GM19452 (cell line): Measurements from ENCODE around the gene MEF2A.
A peak's percentile ranks its signal among the peaks of the same experiment; 100 is the strongest.

ENCODE experiments used
- ATAC-seq: cut with Tn5 transposase; IDR thresholded peaks from one replicate; pipeline ENCODE4 v1.9.1; 2021; ENCODE audit not compliant: unreplicated experiment

MEF2A gene

DNA sequence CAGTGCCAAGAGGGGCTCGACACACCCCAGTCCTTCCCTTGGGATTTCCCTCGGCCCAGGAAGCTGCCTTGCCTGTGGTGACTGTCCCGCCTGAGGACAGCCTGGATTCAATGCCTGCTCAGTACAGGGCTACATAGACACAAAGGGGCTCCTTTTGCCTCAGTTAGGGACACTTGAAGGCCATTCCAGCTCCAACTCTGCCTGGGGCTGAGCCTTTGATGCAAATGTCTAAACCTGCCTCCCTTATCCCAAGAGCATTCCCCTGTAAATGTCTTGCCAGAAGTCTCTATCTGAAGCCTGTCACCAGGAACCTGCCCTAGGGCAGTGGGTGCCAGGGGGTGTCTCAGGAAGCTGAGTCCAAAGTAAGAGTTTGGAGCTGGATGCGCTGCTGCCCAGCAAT is 186.8 kb downstream of the MEF2A start:
- no peak for ATAC-seq

DNA sequence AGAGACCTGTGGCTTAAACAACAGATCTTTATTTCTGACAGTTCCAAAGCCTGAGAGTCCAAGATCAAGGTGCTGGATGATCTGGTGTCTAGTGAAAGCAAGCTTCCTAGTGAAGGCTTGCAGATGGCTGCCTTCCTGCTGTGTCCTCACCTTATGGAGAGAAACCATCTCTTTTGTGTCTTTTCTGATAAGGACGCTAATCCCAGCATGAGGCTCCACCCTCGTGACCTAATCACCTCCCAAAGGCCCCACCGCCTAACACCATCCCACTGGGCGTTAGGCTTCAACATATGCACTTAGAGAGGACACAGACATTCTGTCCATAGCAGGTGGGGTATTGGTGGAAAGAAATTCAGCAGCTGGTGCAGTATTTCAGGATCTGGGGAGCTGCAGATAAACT is 187.3 kb downstream of the MEF2A start:
- ATAC-seq, result no peak

DNA sequence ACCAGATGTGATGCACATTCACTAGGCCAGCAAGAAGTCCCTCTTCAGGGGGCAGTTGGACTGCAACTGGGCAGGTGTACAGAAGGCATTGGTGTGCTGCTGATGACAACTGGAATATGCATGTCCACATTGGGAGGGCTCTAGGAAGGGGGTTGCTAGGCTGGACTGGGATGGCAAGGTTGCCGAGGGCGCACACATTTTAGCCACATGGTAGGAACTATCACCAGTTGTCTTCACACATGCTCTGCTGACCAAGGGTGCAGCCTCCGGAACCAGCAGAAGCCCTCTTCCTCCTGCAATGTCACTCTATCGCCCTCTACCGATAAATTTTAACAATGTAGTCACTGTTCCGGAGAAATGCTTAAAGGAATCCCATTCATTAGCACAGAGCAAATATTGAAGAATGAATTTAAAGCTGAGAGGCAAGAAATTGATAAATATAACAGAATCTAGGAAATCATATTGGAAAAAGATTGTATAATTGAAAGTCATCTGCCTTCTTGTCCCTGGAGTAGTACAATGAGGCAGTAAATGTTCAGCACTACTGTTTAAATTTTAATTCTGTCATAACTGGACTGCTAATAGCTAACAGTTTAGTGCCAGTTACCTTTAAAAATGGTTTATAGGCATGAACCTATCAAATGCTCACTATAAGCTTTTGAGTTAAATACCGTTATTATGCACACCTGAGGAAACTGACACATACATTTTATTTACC is 190.1 kb downstream of the MEF2A start:
- ATAC-seq, result peak; percentile 95

DNA sequence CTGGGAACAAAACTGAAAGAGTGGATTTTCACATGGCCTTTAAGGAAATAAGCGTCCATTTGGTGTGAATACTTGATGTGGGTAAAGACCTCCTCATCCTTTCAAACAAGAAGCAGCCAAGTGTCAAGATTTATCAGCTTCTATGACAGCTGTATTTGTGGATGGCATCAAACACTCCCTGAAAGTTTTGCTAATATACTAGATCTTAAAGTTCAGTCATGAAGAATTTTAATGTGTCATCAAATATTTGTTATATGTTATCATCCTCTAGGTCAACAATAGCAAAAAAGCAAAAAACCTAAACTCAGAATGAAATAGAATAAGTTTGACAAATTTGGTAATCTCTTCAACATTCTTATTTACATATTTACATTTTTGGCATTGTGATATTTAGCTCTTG is 196.5 kb downstream of the MEF2A start:
- no peak for ATAC-seq

GRCh38 chr15:99763827-99764226 is 198.0 kb downstream of the MEF2A start:
- ATAC-seq, result no peak

DNA sequence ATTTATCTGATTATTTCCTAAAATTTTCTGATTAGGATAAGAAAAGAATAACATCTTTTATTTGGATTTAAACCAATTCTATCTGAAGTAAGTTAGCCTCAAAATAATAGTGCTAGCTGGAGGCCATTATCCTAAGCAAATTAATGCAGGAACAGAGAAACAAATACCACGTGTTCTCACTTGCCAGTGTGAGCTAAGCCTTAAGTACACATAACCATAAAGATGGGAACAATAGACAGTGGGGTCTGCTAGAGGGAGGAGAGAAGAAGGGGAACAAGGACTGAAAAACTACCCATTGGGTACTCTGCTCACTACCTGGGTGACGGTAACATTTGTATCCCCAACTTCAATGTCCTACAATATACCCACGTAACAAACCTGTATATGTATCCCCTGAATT is 198.7 kb downstream of the MEF2A start:
- no peak for ATAC-seq
